Natural killer cell (primary cell): Measurements from ENCODE around the gene ATP9A. TPM values are rescaled to one million over a fixed set of nuclear protein-coding genes. Genes with fewer than 3 reads are reported as not detected.

Experiments
- ATAC-seq, 3 donors: fragments of 150-1000 bp in 2 of 3; fragments of 200-7000 bp in 1 of 3; cut with Tn5 transposase; 1 replicate in 1 of 3; 2 replicates in 2 of 3; pipeline ENCODE4 v1.10.0; 2021; ENCODE audit warnings: mild to moderate bottlenecking in 2 of 3, moderate library complexity in 2 of 3
- DNase-seq, 2 donors: peaks; one replicate each; pipeline versions ENCODE4 v3.0.0 to v3.0.0-alpha.2; 2013 to 2021; ENCODE audit warnings: mixed read lengths in 1 of 2
- H3K27ac ChIP-seq: one replicate; pipeline ENCODE4 v1.5.1; 2013; ENCODE audit warnings: mild to moderate bottlenecking, low read length
- H3K27me3 ChIP-seq: one replicate; pipeline ENCODE4 v1.6.1; 2013; ENCODE audit warnings: low read length; ENCODE audit not compliant: control insufficient read depth, insufficient read depth
- H3K36me3 ChIP-seq: one replicate; pipeline ENCODE4 v1.6.1; 2013; ENCODE audit warnings: low read length; ENCODE audit not compliant: control insufficient read depth, insufficient read depth
- H3K4me1 ChIP-seq: one replicate; pipeline ENCODE4 v1.6.1; 2013; ENCODE audit warnings: low read length; ENCODE audit not compliant: control insufficient read depth, insufficient read depth
- H3K4me3 ChIP-seq: one replicate; pipeline ENCODE4 v1.5.1; 2013; ENCODE audit warnings: low read length
- H3K9me3 ChIP-seq: one replicate; pipeline ENCODE4 v1.6.1; 2013; ENCODE audit warnings: low read length; ENCODE audit not compliant: control insufficient read depth, insufficient read depth
- H3K27ac Mint-ChIP-seq, 2 donors: one replicate each; pipeline ENCODE4 v1.8.0; 2022; ENCODE audit warnings: mild to moderate bottlenecking in 2 of 2, mixed read lengths in 2 of 2, moderate library complexity in 1 of 2
- H3K27me3 Mint-ChIP-seq, 2 donors: one replicate each; pipeline ENCODE4 v1.8.0; 2022; ENCODE audit warnings: low read depth in 2 of 2, mixed read lengths in 2 of 2
- H3K36me3 Mint-ChIP-seq: one replicate; pipeline ENCODE4 v1.8.0; 2022; ENCODE audit warnings: mixed read lengths
- H3K4me1 Mint-ChIP-seq, 2 donors: one replicate each; pipeline ENCODE4 v1.8.0; 2022; ENCODE audit warnings: mixed read lengths in 2 of 2
- H3K4me3 Mint-ChIP-seq: one replicate; pipeline ENCODE4 v1.8.0; 2022; ENCODE audit warnings: mild to moderate bottlenecking, moderate library complexity, mixed read lengths
- H3K9me3 Mint-ChIP-seq, 2 donors: one replicate each; pipeline ENCODE4 v1.8.0; 2022; ENCODE audit warnings: mixed read lengths in 2 of 2
- WGBS: methylation state at CpG from one replicate; pipeline ENCODE4 v1.1.7; 2013; ENCODE audit warnings: missing lambda C conversion rate; ENCODE audit not compliant: insufficient coverage; 5-methylcytosine and 5-hydroxymethylcytosine counted together
- intact Hi-C: fragments of 100-400 bp; cut with micrococcal nuclease; formaldehyde crosslinking; loops from one replicate; pipeline ENCODE4 v1.14.2; 2022
- total RNA-seq, 4 donors: library from RNA; stranded (reverse); fragments of 120-200 nt in 1 of 4; gene quantifications; one replicate each; pipeline versions ENCODE4 v1.2.3 to v1.2.4, GENCODE V29; 2013 to 2022
- TF ChIP-seq, protein P1 (sequence below): fragments of 200-600 bp; IDR thresholded peaks from one replicate; pipeline ENCODE4 v1.8.0; 2022; ENCODE audit warnings: antibody characterized with exemption

The ATP9A gene
- total RNA-seq, 3 donors from 2014 or later (not counting 1 experiment from before 2014, with no cell fraction given): 1.4 to 46.8 (median 1.9) TPM

DNA sequence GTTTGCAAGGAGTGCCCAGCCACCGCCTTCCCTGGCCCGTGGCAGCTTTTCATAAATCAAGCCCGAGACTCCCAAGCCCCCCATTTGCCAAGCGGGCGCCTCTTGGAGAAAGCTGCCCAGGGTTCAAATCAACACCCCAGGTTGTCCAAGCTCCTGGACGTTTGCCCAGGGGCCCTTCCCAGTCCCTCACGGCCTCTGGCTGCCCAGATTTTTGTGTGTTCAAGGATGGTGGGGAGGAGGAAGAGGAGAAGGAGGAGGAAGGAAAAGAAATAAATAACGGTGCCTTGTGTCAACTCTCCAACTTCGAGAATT is 205.1 kb downstream of the ATP9A start:
- peaks cover 43% of the 10 kb centered on the region for H3K27me3 ChIP-seq
- no peak overlapping the region for H3K27ac ChIP-seq
- 13% methylated on average over 9 of the region's 9 CpGs for WGBS
- ATAC-seq: no peak
- Mint-ChIP-seq H3K36me3 (peaks cover 6% of the 10 kb centered on the region), H3K4me3 (peak overlapping the region; percentile 74), H3K27ac (peak overlapping the region in 1 of 2 donors; percentile 8), H3K4me1 (peaks cover 24 to 35% of the 10 kb centered on the region in 2 donors), H3K9me3 (no peaks in the 10 kb centered on the region), H3K27me3 (peaks cover 27 to 38% of the 10 kb centered on the region in 2 donors)
- peaks cover 23% of the 10 kb centered on the region for H3K4me1 ChIP-seq
- H3K36me3 ChIP-seq: no peaks in the 10 kb centered on the region
- no peaks in the 10 kb centered on the region for H3K9me3 ChIP-seq
- intact Hi-C loops: no loop called here
- H3K4me3 ChIP-seq: no peak overlapping the region
- TF ChIP-seq, protein P1, sequence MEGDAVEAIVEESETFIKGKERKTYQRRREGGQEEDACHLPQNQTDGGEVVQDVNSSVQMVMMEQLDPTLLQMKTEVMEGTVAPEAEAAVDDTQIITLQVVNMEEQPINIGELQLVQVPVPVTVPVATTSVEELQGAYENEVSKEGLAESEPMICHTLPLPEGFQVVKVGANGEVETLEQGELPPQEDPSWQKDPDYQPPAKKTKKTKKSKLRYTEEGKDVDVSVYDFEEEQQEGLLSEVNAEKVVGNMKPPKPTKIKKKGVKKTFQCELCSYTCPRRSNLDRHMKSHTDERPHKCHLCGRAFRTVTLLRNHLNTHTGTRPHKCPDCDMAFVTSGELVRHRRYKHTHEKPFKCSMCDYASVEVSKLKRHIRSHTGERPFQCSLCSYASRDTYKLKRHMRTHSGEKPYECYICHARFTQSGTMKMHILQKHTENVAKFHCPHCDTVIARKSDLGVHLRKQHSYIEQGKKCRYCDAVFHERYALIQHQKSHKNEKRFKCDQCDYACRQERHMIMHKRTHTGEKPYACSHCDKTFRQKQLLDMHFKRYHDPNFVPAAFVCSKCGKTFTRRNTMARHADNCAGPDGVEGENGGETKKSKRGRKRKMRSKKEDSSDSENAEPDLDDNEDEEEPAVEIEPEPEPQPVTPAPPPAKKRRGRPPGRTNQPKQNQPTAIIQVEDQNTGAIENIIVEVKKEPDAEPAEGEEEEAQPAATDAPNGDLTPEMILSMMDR: no peak
- no peak for DNase-seq

DNA sequence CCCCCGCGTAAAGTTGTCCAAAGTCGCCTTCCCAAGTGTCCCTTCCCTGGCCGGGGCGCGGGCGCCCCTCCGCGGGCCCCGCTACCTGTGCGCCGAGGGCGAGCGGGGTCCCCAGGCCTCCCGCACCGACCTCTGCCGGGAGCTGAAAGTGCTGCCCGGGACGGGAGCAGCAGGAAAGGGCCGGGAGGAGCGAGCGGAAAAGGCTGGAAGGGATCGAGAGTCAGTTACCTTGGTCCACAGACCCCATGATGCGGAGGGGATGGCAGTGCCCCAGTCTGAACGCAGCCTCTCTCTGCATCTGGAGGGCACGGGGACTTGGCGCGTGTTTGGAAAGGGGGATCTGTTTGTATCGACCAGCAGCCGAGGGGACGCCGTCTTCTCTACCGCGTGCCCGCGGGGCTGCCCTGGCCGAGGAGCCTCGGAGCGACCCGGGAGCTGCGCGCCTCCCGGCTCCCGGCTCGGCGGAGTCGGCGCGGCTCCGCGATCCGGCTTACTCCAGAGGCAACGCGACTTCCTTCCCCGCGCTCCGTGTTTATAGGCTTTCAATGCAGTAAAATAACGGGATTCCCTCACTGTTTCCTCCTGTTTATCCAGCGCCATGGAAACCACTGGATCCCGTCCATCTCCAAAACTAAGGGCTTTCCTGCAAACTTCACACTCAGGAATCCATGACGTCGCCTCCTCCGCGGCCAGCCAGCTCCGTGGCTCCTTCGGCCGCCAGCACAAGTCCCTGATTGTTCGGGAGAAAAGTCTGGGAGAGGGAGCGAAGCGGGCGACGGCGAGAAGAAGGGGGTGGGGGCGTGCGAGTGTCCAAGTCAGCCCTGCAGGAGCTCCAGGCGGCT is 205.6 kb downstream of the ATP9A start:
- DNase-seq: peak in 1 of 2 donors; percentile 43
- intact Hi-C loops: no loop called here
- H3K9me3 ChIP-seq: no peaks in the 10 kb centered on the region
- H3K36me3 Mint-ChIP-seq: peaks cover 6% of the 10 kb centered on the region
- no peaks in the 10 kb centered on the region for H3K9me3 Mint-ChIP-seq
- H3K27me3 Mint-ChIP-seq: peaks cover 27 to 35% of the 10 kb centered on the region in 2 donors
- H3K4me1 Mint-ChIP-seq: peaks cover 24 to 35% of the 10 kb centered on the region in 2 donors
- peaks cover 23% of the 10 kb centered on the region for H3K4me1 ChIP-seq
- 2% methylated on average over 76 of the region's 76 CpGs for WGBS
- H3K4me3 ChIP-seq: no peak overlapping the region
- peak overlapping the region; percentile 74 for H3K4me3 Mint-ChIP-seq
- H3K36me3 ChIP-seq: no peaks in the 10 kb centered on the region
- peak overlapping the region in 1 of 2 donors; percentile 8 for H3K27ac Mint-ChIP-seq
- peak in 2 of 3 donors; percentile 34 to 64 for ATAC-seq
- peaks cover 43% of the 10 kb centered on the region for H3K27me3 ChIP-seq
- TF ChIP-seq, protein P1: no peak
- no peak overlapping the region for H3K27ac ChIP-seq

DNA sequence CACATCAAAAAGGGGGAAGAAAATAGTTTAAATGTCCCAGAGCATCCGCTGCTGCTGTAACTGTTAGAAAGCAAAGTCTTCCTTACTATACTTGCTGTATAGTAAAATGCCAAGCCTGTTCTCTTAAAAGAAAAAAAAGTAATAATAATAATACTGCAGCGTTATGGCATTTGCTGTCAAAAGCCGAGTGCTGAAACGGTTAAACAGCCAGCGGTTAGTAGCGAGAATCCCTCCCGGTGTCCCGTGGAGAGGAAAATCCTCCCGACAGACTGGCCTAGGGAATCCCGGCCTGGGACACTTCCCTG is 206.2 kb downstream of the ATP9A start:
- H3K4me3 ChIP-seq: no peak overlapping the region
- intact Hi-C loops: no loop called here
- 4% methylated on average over 9 of the region's 10 CpGs for WGBS
- peaks cover 23% of the 10 kb centered on the region for H3K4me1 ChIP-seq
- TF ChIP-seq, protein P1: no peak
- H3K9me3 ChIP-seq: no peaks in the 10 kb centered on the region
- H3K27me3 ChIP-seq: peaks cover 43% of the 10 kb centered on the region
- no peaks in the 10 kb centered on the region for H3K36me3 ChIP-seq
- H3K27ac ChIP-seq: no peak overlapping the region
- H3K4me3 Mint-ChIP-seq: peak overlapping the region; percentile 62
- no peaks in the 10 kb centered on the region for H3K9me3 Mint-ChIP-seq
- ATAC-seq (peak in 1 of 3 donors; percentile 10), DNase-seq (no peak)
- H3K27me3 Mint-ChIP-seq: peaks cover 27 to 35% of the 10 kb centered on the region in 2 donors
- H3K4me1 Mint-ChIP-seq: peaks cover 24 to 35% of the 10 kb centered on the region in 2 donors
- H3K27ac Mint-ChIP-seq: no peak overlapping the region
- H3K36me3 Mint-ChIP-seq: peaks cover 6% of the 10 kb centered on the region
